Neural crest cell (in vitro differentiated cells): ENCODE measurements around the gene ZDHHC1. TPM values are rescaled to one million over a fixed set of nuclear protein-coding genes. Genes with fewer than 3 reads are reported as not detected.

ENCODE experiments used
- DNase-seq: peaks from one replicate; pipeline ENCODE4 v3.0.0; 2021; ENCODE audit warnings: low read depth, mixed read lengths, low spot score
- H3K27ac Mint-ChIP-seq: one replicate; pipeline ENCODE4 v1.8.0; 2021; ENCODE audit warnings: mild to moderate bottlenecking, mixed read lengths; ENCODE audit not compliant: unreplicated experiment
- H3K27me3 Mint-ChIP-seq: 2 replicates; pipeline ENCODE4 v1.8.0; 2021; ENCODE audit warnings: low read depth, mild to moderate bottlenecking, mixed read lengths
- H3K36me3 Mint-ChIP-seq: 2 replicates; pipeline ENCODE4 v1.8.0; 2021; ENCODE audit warnings: low read depth, mild to moderate bottlenecking, mixed read lengths
- H3K4me1 Mint-ChIP-seq: 2 replicates; pipeline ENCODE4 v1.8.0; 2021; ENCODE audit warnings: mixed read lengths
- H3K4me3 Mint-ChIP-seq: one replicate; pipeline ENCODE4 v1.8.0; 2021; ENCODE audit warnings: mild to moderate bottlenecking, mixed read lengths
- H3K9me3 Mint-ChIP-seq: 2 replicates; pipeline ENCODE4 v1.8.0; 2021; ENCODE audit warnings: mixed read lengths
- total RNA-seq: library from RNA; stranded (reverse); gene quantifications from 2 replicates; pipeline ENCODE4 v1.2.1, GENCODE V29; 2021
- TF ChIP-seq, protein P1 (sequence below): fragments of 200-600 bp; sonication (generic); conservative IDR thresholded peaks from 2 replicates; pipeline ENCODE4 v1.5.0; 2021; ENCODE audit warnings: antibody characterized with exemption, mild to moderate bottlenecking

ZDHHC1 gene
- total RNA-seq, 1 donor from 2014 or later: 10.2 TPM

DNA sequence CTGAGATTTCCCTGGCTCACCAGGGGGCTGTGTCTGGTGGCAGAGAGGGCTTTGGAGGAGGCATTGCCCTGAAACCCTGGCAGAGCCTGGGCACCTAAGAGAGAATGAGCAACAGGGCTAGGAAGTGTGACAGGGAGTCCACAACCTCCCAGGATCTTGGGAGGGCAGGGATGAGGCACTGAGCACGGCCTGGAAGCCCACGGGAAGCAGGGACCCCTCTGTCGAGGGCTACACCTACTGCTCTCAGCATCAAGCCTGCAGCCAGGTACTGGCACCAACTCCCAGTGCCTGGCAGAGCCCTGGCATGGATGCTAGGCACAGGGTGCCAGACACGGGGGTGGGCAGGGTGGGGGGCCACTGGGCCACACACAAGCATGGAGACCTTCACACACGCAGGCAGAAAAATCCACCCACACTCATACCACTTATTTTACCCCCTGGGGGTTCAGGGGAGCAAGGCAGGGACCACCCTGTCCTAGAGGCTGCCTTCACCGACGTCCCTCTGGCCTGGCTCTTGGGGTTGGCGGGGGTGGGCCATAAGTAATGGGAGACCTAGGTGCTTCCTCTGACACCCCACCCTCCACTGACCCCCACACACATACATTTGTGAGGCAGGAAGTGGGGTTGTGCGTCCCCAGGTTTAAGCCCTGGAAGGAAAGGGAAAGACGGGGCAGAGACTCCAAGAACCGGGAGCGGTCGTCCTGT is 13.7 kb upstream of the ZDHHC1 start:
- H3K4me1 Mint-ChIP-seq: peaks cover 18% of the 10 kb centered on the region
- no peak overlapping the region for H3K27ac Mint-ChIP-seq
- peak overlapping the region; percentile 80 for H3K4me3 Mint-ChIP-seq
- H3K9me3 Mint-ChIP-seq: no peaks in the 10 kb centered on the region
- H3K27me3 Mint-ChIP-seq: peaks cover 67% of the 10 kb centered on the region
- H3K36me3 Mint-ChIP-seq: no peaks in the 10 kb centered on the region
- no peak for DNase-seq
- TF ChIP-seq, protein P1, sequence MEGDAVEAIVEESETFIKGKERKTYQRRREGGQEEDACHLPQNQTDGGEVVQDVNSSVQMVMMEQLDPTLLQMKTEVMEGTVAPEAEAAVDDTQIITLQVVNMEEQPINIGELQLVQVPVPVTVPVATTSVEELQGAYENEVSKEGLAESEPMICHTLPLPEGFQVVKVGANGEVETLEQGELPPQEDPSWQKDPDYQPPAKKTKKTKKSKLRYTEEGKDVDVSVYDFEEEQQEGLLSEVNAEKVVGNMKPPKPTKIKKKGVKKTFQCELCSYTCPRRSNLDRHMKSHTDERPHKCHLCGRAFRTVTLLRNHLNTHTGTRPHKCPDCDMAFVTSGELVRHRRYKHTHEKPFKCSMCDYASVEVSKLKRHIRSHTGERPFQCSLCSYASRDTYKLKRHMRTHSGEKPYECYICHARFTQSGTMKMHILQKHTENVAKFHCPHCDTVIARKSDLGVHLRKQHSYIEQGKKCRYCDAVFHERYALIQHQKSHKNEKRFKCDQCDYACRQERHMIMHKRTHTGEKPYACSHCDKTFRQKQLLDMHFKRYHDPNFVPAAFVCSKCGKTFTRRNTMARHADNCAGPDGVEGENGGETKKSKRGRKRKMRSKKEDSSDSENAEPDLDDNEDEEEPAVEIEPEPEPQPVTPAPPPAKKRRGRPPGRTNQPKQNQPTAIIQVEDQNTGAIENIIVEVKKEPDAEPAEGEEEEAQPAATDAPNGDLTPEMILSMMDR: no peak

DNA sequence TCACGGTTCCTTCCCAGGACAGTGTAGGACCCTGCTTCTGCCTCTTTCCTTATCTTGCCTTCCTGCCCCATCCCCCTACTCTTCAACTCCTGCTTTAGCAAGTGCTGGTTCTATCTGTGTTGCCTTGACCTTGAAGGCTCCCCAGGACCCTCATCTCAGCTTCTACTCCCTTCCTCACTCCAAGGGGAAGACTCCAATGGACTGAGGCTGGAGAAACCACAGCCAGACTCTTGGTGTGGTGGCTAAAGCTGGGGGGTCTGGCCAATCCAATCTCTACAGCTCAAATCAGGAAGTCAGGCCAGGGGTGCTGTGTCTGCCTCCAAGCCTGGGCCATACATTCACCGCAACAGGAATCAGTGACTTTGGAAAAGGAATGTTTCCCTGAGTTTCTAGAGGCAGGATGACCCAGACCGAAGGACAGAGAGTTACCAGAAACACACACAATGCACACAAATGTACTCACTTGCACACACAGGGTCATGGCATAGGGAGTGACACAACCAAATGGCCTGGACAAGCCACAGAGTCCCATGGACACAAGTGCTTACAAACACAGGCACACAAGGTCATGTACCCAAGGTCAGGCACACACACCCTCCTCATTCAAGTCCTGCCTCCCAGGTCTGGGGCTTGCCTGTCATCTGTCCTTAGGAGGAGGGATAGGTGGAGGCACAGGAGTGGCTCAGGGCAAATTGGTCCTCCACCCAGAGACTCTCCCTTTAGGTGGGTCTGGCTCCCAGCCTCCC is 12.9 kb upstream of the ZDHHC1 start:
- TF ChIP-seq, protein P1: no peak
- Mint-ChIP-seq H3K4me3 (peak overlapping the region; percentile 76), H3K9me3 (no peaks in the 10 kb centered on the region), H3K27me3 (peaks cover 75% of the 10 kb centered on the region), H3K36me3 (no peaks in the 10 kb centered on the region), H3K27ac (no peak overlapping the region), H3K4me1 (peaks cover 20% of the 10 kb centered on the region)
- DNase-seq: no peak

DNA sequence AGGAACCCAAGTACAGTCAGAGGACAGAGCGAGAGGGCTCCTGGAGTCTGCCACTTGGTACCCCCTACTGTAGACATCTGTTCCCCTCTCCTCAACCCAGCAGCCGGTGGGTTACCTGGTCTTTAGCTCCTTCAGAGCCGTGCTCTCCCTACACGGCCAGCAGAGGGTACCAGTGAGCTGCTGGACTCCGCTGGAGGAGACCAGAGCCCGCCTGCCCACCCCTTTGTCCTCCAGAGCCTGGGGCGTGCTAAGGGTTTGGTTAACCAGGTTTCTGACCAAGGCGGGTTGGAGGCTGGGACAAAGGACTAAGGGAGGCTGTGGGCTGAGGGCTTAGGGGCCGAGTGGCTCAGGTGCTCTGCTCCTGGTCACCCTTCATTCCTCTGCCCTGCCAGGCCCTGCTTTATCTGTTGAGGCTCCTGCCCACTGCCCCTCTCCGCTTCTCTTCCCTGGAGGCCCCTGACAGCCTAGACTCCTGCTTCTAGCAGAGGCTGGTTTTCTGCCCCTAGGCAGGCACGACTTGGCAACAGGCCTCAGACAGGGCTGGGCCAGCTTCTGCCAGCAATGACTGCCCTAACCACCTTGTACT is 12.0 kb upstream of the ZDHHC1 start:
- DNase-seq: peak; percentile 66
- H3K4me1 Mint-ChIP-seq: peaks cover 26% of the 10 kb centered on the region

DNA sequence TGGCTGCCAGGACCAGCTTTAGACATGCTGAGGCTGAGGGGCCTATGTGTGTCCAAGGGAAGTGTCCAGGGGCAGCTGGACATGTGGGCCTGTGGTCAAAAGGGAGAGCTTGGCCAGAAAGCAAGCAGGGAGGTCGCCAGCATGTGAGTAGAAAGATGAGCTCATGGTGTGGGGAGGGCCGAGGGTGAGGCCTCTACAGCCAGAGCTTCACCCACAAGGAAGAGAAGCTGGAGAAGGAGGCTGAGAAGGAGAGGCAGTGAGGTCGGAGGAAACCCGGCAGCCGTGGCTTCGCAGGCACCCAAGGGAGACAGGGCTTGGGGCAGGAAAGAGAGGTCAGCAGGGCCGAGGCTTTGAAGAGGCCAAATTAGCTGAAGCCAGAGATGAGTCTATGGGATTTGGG is 10.7 kb upstream of the ZDHHC1 start:
- Mint-ChIP-seq H3K4me3 (peak overlapping the region; percentile 17), H3K27me3 (peaks cover 73% of the 10 kb centered on the region), H3K36me3 (no peaks in the 10 kb centered on the region), H3K9me3 (no peaks in the 10 kb centered on the region), H3K4me1 (peaks cover 22% of the 10 kb centered on the region), H3K27ac (no peak overlapping the region)
- TF ChIP-seq, protein P1: no peak
- DNase-seq: no peak

More for the DNA sequence above, 12.0 kb upstream of the ZDHHC1 start:
- no peak overlapping the region for H3K4me3 Mint-ChIP-seq
- TF ChIP-seq, protein P1: peak; percentile 80
- H3K27ac Mint-ChIP-seq: no peak overlapping the region
- peaks cover 75% of the 10 kb centered on the region for H3K27me3 Mint-ChIP-seq
- no peaks in the 10 kb centered on the region for H3K36me3 Mint-ChIP-seq
- no peaks in the 10 kb centered on the region for H3K9me3 Mint-ChIP-seq

DNA sequence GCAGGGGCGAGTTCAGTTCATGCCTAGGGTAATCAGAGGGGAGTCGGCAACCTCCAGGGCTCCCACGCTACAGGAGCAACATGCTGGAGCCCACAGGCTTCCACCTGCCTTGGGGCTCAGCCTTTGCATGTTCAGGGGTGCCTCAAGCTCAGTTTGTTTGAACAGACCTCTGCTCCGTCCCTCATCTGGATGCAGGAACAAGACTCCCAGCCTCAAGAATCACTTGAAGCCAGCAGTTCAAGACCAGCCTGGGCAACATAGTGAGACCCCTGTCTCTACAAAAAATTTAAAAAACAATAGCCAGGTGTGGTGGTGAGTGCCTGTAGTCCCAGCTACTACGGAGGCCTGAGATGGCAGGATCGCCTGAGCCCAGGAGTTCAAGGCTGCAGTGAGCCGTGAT is 9.7 kb upstream of the ZDHHC1 start:
- H3K4me1 Mint-ChIP-seq: peaks cover 17% of the 10 kb centered on the region
- H3K27ac Mint-ChIP-seq: no peak overlapping the region
- DNase-seq: no peak
- no peaks in the 10 kb centered on the region for H3K36me3 Mint-ChIP-seq
- no peak overlapping the region for H3K4me3 Mint-ChIP-seq
- H3K27me3 Mint-ChIP-seq: peaks cover 67% of the 10 kb centered on the region
- TF ChIP-seq, protein P1: no peak
- no peaks in the 10 kb centered on the region for H3K9me3 Mint-ChIP-seq
